Glutamatergic neuron (in vitro differentiated cells): Measurements from ENCODE around the gene DYNLT3. TPM values are rescaled to one million over a fixed set of nuclear protein-coding genes. Genes with fewer than 3 reads are reported as not detected.

ENCODE experiments used
- DNase-seq: peaks from one replicate; pipeline ENCODE4 v3.0.0; 2022
- H3K27ac Mint-ChIP-seq: one replicate; pipeline ENCODE4 v1.8.0; 2020; ENCODE audit warnings: mild to moderate bottlenecking, mixed read lengths, inconsistent platforms; ENCODE audit not compliant: unreplicated experiment
- H3K27me3 Mint-ChIP-seq: one replicate; pipeline ENCODE4 v1.8.0; 2020; ENCODE audit warnings: mild to moderate bottlenecking, moderate library complexity, mixed read lengths, inconsistent platforms; ENCODE audit not compliant: unreplicated experiment
- H3K36me3 Mint-ChIP-seq: one replicate; pipeline ENCODE4 v1.8.0; 2020; ENCODE audit warnings: mild to moderate bottlenecking, mixed read lengths, inconsistent platforms; ENCODE audit not compliant: unreplicated experiment
- H3K4me1 Mint-ChIP-seq: one replicate; pipeline ENCODE4 v1.8.0; 2020; ENCODE audit warnings: mild to moderate bottlenecking, low read depth, mixed read lengths, inconsistent platforms; ENCODE audit not compliant: unreplicated experiment
- H3K4me3 Mint-ChIP-seq: one replicate; pipeline ENCODE4 v1.8.0; 2020; ENCODE audit warnings: mild to moderate bottlenecking, mixed read lengths, inconsistent platforms; ENCODE audit not compliant: unreplicated experiment
- H3K9me3 Mint-ChIP-seq: one replicate; pipeline ENCODE4 v1.8.0; 2020; ENCODE audit warnings: mild to moderate bottlenecking, moderate library complexity, mixed read lengths, inconsistent platforms; ENCODE audit not compliant: unreplicated experiment
- CTCF ChIP-seq: fragments of 200-600 bp; sonication (generic); IDR thresholded peaks from one replicate; pipeline ENCODE4 v1.5.0; 2021; ENCODE audit not compliant: partially characterized antibody, unreplicated experiment
- total RNA-seq: library from RNA; stranded (reverse); fragmentation: NEBNext Ultra II Directional; extraction: Animal tissue kit (Norgen Biotek cat#: 25700); gene quantifications from one replicate; pipeline ENCODE4 v1.2.1, GENCODE V29; 2021; ENCODE audit not compliant: unreplicated experiment

The DYNLT3 gene
- total RNA-seq, 1 donor from 2014 or later: 13.4 TPM

- Mint-ChIP-seq H3K27me3 (peaks cover 2% of the 10 kb centered on the region), H3K36me3 (no peaks in the 10 kb centered on the region), H3K4me1 (peaks cover 1% of the 10 kb centered on the region), H3K27ac (no peak overlapping the region), H3K9me3 (no peaks in the 10 kb centered on the region), H3K4me3 (no peak overlapping the region)
- DNase-seq: no peak
- no peak for TF ChIP-seq CTCF
Measured at GRCh38 chrX:37887347-37887746, 40.0 kb upstream of the DYNLT3 start.

GRCh38 chrX:37883196-37883595, 35.8 kb upstream of the DYNLT3 start:
- Mint-ChIP-seq H3K36me3 (no peaks in the 10 kb centered on the region), H3K27ac (no peak overlapping the region), H3K4me3 (no peak overlapping the region), H3K4me1 (peaks cover 3% of the 10 kb centered on the region), H3K9me3 (no peaks in the 10 kb centered on the region), H3K27me3 (no peaks in the 10 kb centered on the region)
- no peak for TF ChIP-seq CTCF
- DNase-seq: no peak

DNA sequence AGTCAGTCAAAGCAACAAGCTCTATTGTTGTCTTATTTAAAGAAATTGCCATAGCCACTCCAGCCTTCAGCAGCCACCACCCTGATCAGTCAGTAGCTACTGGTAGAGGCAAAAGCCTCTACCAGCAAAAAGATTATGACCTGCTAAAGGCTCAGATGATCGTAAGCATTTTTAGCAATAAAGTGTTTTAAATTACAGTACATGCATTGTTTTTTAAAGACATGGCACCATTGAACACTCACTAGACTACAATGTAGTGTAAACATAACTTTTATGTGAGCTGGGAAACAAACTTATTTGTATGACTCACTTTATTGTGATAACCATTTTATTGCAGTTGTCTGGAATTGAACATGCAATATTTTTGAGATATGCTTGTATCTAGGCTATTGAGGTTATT, 32.3 kb upstream of the DYNLT3 start:
- no peak overlapping the region for H3K27ac Mint-ChIP-seq
- no peak for DNase-seq
- no peak overlapping the region for H3K4me3 Mint-ChIP-seq
- TF ChIP-seq CTCF: no peak
- peaks cover 3% of the 10 kb centered on the region for H3K4me1 Mint-ChIP-seq
- H3K36me3 Mint-ChIP-seq: no peaks in the 10 kb centered on the region
- no peaks in the 10 kb centered on the region for H3K9me3 Mint-ChIP-seq
- no peaks in the 10 kb centered on the region for H3K27me3 Mint-ChIP-seq

DNA sequence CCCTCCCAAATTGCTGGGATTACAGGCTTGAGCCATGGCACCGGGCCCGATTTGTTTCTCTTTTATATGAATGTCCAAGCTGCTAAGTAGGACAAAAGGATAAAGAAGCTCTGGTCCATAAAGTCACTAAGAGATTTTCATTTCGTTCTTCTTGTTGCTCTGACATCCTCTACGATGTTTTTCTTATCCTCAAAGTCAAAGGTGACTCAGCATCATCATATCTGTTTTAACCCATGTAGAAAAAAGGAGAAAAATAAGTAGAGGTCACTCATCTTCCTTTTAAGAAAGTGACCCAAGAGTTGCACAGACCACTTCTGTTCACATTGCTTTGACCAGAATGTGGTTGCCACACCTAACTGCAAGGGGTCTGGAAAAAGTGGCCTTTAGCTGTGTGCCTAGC, 29.3 kb upstream of the DYNLT3 start:
- TF ChIP-seq CTCF: no peak
- Mint-ChIP-seq H3K36me3 (no peaks in the 10 kb centered on the region), H3K27ac (no peak overlapping the region), H3K4me1 (no peaks in the 10 kb centered on the region), H3K4me3 (no peak overlapping the region), H3K27me3 (no peaks in the 10 kb centered on the region), H3K9me3 (no peaks in the 10 kb centered on the region)
- no peak for DNase-seq

- H3K9me3 Mint-ChIP-seq: no peaks in the 10 kb centered on the region
- H3K27ac Mint-ChIP-seq: no peak overlapping the region
- no peaks in the 10 kb centered on the region for H3K4me1 Mint-ChIP-seq
- TF ChIP-seq CTCF: no peak
- H3K4me3 Mint-ChIP-seq: no peak overlapping the region
- no peak for DNase-seq
- no peaks in the 10 kb centered on the region for H3K27me3 Mint-ChIP-seq
- H3K36me3 Mint-ChIP-seq: no peaks in the 10 kb centered on the region
Measured at GRCh38 chrX:37875675-37876074, 28.3 kb upstream of the DYNLT3 start.
